K562 (cell line): Measurements from ENCODE around the gene MXRA7.

Experiments used
- CGGBP1 ChIP-seq: fragments of 250-450 bp; sonication (Bioruptor Pico); IDR thresholded peaks from 2 replicates; pipeline ENCODE4 v1.9.0; 2021; ENCODE audit warnings: mild to moderate bottlenecking
- FIP1L1 ChIP-seq: fragments of 200-400 bp; formaldehyde crosslinking; IDR thresholded peaks from 2 replicates; pipeline ENCODE4 v1.6.1; 2018; ENCODE audit warnings: mild to moderate bottlenecking, low read depth, low read length; ENCODE audit not compliant: poor library complexity, severe bottlenecking
- JUND ChIP-seq, 2 experiments: IDR thresholded peaks; 2 replicates in 1 of 2; 3 replicates in 1 of 2; pipeline ENCODE4 v1.6.1; 2011; ENCODE audit warnings: borderline replicate concordance in 2 of 2, low read depth in 2 of 2, low read length in 2 of 2, improper control_type of control experiment in 1 of 2, missing biosample characterization in 1 of 2, missing genetic modification characterization in 1 of 2, missing genetic modification reagents in 1 of 2
- SETDB1 ChIP-seq: IDR thresholded peaks from one replicate; pipeline ENCODE4 v1.6.1; 2012; ENCODE audit warnings: low read length, control low read depth, inconsistent platforms
- SLC30A9 ChIP-seq: fragments of 250-450 bp; sonication (Bioruptor Pico); IDR thresholded peaks from 2 replicates; pipeline ENCODE4 v1.8.0; 2022; ENCODE audit warnings: mild to moderate bottlenecking, moderate library complexity
- SMC3 ChIP-seq: conservative IDR thresholded peaks from 2 replicates; pipeline ENCODE4 v1.6.1; 2011; ENCODE audit warnings: low read depth, low read length, improper control_type of control experiment; ENCODE audit not compliant: insufficient read depth
- TAF15 ChIP-seq: fragments of 200-400 bp; formaldehyde crosslinking; IDR thresholded peaks from 2 replicates; pipeline ENCODE4 v1.6.1; 2017; ENCODE audit warnings: mild to moderate bottlenecking, low read depth, low read length, moderate library complexity
- ZNF695 ChIP-seq: fragments of 450-650 bp; formaldehyde crosslinking; IDR thresholded peaks from 2 replicates; pipeline ENCODE4 v1.4.0; 2020; ENCODE audit warnings: mild to moderate bottlenecking, moderate library complexity

GRCh38 chr17:76744747-76745146, 34.0 kb upstream of the MXRA7 start:
- no peak for TF ChIP-seq FIP1L1
- no peak for TF ChIP-seq SETDB1
- TF ChIP-seq TAF15: no peak
- TF ChIP-seq ZNF695 (CRISPR knock-in tag): no peak
- no peak for TF ChIP-seq SLC30A9 (CRISPR knock-in tag)
- TF ChIP-seq CGGBP1 (CRISPR knock-in tag): no peak
- no peak for TF ChIP-seq JUND (IDR thresholded peaks at IDR 0.05; ENCODE audit: borderline replicate concordance, low read depth, low read length)
- TF ChIP-seq JUND (tag; IDR thresholded peaks at IDR 0.05; ENCODE audit: borderline replicate concordance, low read depth, low read length): no peak
- TF ChIP-seq SMC3: no peak
